Left cardiac atrium (tissue), 4 donors: ENCODE measurements around the gene PROK1. TPM values are rescaled to one million over a fixed set of nuclear protein-coding genes. Genes with fewer than 3 reads are reported as not detected.

ENCODE experiments used
- ATAC-seq, 2 donors: fragments of 200-7000 bp; cut with Tn5 transposase; one replicate each; pipeline ENCODE4 v1.9.1; 2020; ENCODE audit warnings: mild to moderate bottlenecking in 2 of 2, moderate library complexity in 2 of 2
- DNase-seq: peaks from one replicate; pipeline ENCODE4 v3.0.0-alpha.2; 2020
- intact Hi-C, 2 donors: fragments of 100-400 bp; cut with DNase I; formaldehyde crosslinking; loops; one replicate each; pipeline versions ENCODE4 v1.14.1 to v1.15.1; 2022 to 2023
- total RNA-seq, 2 donors: library from RNA; stranded (reverse); fragmentation: NEBNext Ultra II Directional; extraction: Animal tissue kit (Norgen Biotek cat#: 25700); gene quantifications; one replicate each; pipeline ENCODE4 v1.2.1, GENCODE V29; 2021
- donor health status: DM: no; HTN: yes; CAD: no.
- donor health status: DM: no; HTN: yes; CAD: no; lungs with severe emphysema.
- donor health status: DM: yes; HTN: yes; CAD: no.
- donor health status: Dilated cardiomyopathy.

Gene PROK1
- total RNA-seq, 2 donors from 2014 or later = 0.18 to 0.60 TPM

- DNase-seq (no peak), ATAC-seq (peak in 1 of 2 donors; percentile 31)
- intact Hi-C loops = no loop called here
Measured at GRCh38 chr1:110480356-110481096, 29.6 kb downstream of the PROK1 start.

- ATAC-seq = no peak
- no peak for DNase-seq
- intact Hi-C loops = no loop called here
Measured at GRCh38 chr1:110481968-110482623, 31.1 kb downstream of the PROK1 start.

GRCh38 chr1:110482662-110483307, 31.8 kb downstream of the PROK1 start:
- no peak for ATAC-seq
- DNase-seq = no peak
- intact Hi-C loops = no loop called here

GRCh38 chr1:110483308-110483685, 32.3 kb downstream of the PROK1 start:
- DNase-seq (no peak), ATAC-seq (no peak)
- intact Hi-C loops = no loop called here

- no peak for DNase-seq
- intact Hi-C loops = no loop called here
- no peak for ATAC-seq
Measured at GRCh38 chr1:110484801-110485200, 33.9 kb downstream of the PROK1 start.

GRCh38 chr1:110485725-110486124, 34.8 kb downstream of the PROK1 start:
- intact Hi-C loops = no loop called here
- ATAC-seq (peak; percentile 50 to 70), DNase-seq (no peak)

GRCh38 chr1:110487726-110488125, 36.8 kb downstream of the PROK1 start:
- ATAC-seq (peak in 1 of 2 donors; percentile 81), DNase-seq (no peak)
- intact Hi-C loops = no loop called here

GRCh38 chr1:110488161-110488560, 37.2 kb downstream of the PROK1 start:
- no peak for DNase-seq
- no peak for ATAC-seq
- intact Hi-C loops = no loop called here

GRCh38 chr1:110488867-110489266, 37.9 kb downstream of the PROK1 start:
- ATAC-seq (no peak), DNase-seq (no peak)
- intact Hi-C loops = no loop called here

GRCh38 chr1:110489406-110489805, 38.5 kb downstream of the PROK1 start:
- no peak for ATAC-seq
- DNase-seq = no peak
- intact Hi-C loops = no loop called here

- ATAC-seq (no peak), DNase-seq (no peak)
- intact Hi-C loops = loop anchor here in 1 of 2 donors (10.0 kb wide), 1 partner anchor 285 kb away; no protein-coding TSS in a partner anchor
Measured at GRCh38 chr1:110489973-110490542, 39.1 kb downstream of the PROK1 start.

- intact Hi-C loops = loop anchor here in 1 of 2 donors (10.0 kb wide), 1 partner anchor 286 kb away; no protein-coding TSS in a partner anchor
- DNase-seq = no peak
Measured at GRCh38 chr1:110490791-110491451, 40.0 kb downstream of the PROK1 start.

GRCh38 chr1:110492573-110492972, 41.6 kb downstream of the PROK1 start:
- intact Hi-C loops = loop anchor here (2.0 to 10.0 kb wide), 2 partner anchors 32 to 288 kb away; no protein-coding TSS in a partner anchor
- no peak for DNase-seq
- ATAC-seq = peak in 1 of 2 donors; percentile 51

More at GRCh38 chr1:110490791-110491451, 40.0 kb downstream of the PROK1 start:
- no peak for ATAC-seq

GRCh38 chr1:110493059-110493699, 42.2 kb downstream of the PROK1 start:
- ATAC-seq (peak in 1 of 2 donors; percentile 67), DNase-seq (no peak)
- intact Hi-C loops = loop anchor here (2.0 to 10.0 kb wide), 2 partner anchors 32 to 288 kb away; no protein-coding TSS in a partner anchor

- DNase-seq (no peak), ATAC-seq (no peak)
- intact Hi-C loops = loop anchor here in 1 of 2 donors (10.0 kb wide), 1 partner anchor 289 kb away; no protein-coding TSS in a partner anchor
Measured at GRCh38 chr1:110494036-110494435, 43.1 kb downstream of the PROK1 start.

- ATAC-seq (no peak), DNase-seq (no peak)
- intact Hi-C loops = loop anchor here in 1 of 2 donors (10.0 kb wide), 1 partner anchor 290 kb away; no protein-coding TSS in a partner anchor
Measured at GRCh38 chr1:110494522-110495406, 43.8 kb downstream of the PROK1 start.

GRCh38 chr1:110495926-110496600, 45.1 kb downstream of the PROK1 start:
- intact Hi-C loops = loop anchor here in 1 of 2 donors (10.0 kb wide), 1 partner anchor 291 kb away; no protein-coding TSS in a partner anchor
- ATAC-seq = peak; percentile 81 to 89
- DNase-seq = peak; percentile 83
